Neural cell (in vitro differentiated cells): ENCODE data around the gene LPAR1. TPM values are rescaled to one million over a fixed set of nuclear protein-coding genes. Genes with fewer than 3 reads are reported as not detected.
"Not testable (repeated sequence)": the region's sequence is repeated elsewhere in the genome, so short reads cannot be mapped to it uniquely, and the experiment has no call there.

Source experiments
- H2AFZ ChIP-seq: fragments of 200-600, 300-800 bp; sonication (generic), shearing (Covaris generic); 2 replicates; pipeline ENCODE4 v1.6.0; 2014; ENCODE audit warnings: low read depth, mild to moderate bottlenecking, antibody characterized with exemption, low read length, moderate library complexity
- H3F3A ChIP-seq: fragments of 200-600 bp; shearing (Covaris generic); 2 replicates; pipeline ENCODE4 v1.6.1; 2016; ENCODE audit warnings: mild to moderate bottlenecking, moderate library complexity, mixed read lengths, antibody characterized with exemption, low read length; ENCODE audit not compliant: insufficient read depth, poor library complexity, severe bottlenecking
- H3K27ac ChIP-seq: fragments of 200-600, 300-800 bp; sonication (generic), shearing (Covaris generic); 2 replicates; pipeline ENCODE4 v1.5.1; 2014; ENCODE audit warnings: mild to moderate bottlenecking, low read length, moderate library complexity
- H3K27me3 ChIP-seq: fragments of 300-800, 200-600 bp; sonication (generic), shearing (Covaris generic); 2 replicates; pipeline ENCODE4 v1.6.0; 2014; ENCODE audit warnings: mild to moderate bottlenecking, low read depth, low read length, moderate library complexity; ENCODE audit not compliant: insufficient read depth
- H3K36me3 ChIP-seq: fragments of 300-800, 200-600 bp; sonication (generic), shearing (Covaris generic); 2 replicates; pipeline ENCODE4 v1.5.1; 2014; ENCODE audit warnings: mild to moderate bottlenecking, antibody characterized with exemption, low read length, moderate library complexity; ENCODE audit not compliant: insufficient read depth
- H3K4me2 ChIP-seq: fragments of 300-800, 200-600 bp; sonication (generic), shearing (Covaris generic); 2 replicates; pipeline ENCODE4 v1.6.0; 2014; ENCODE audit warnings: mild to moderate bottlenecking, low read length
- H3K4me3 ChIP-seq: fragments of 300-800, 200-600 bp; sonication (generic), shearing (Covaris generic); 2 replicates; pipeline ENCODE4 v1.5.1; 2014; ENCODE audit warnings: mild to moderate bottlenecking, low read length, moderate library complexity
- H3K79me2 ChIP-seq: fragments of 200-600 bp; shearing (Covaris generic); replicated peaks from 2 replicates; pipeline ENCODE4 v1.6.0; 2014; ENCODE audit warnings: mild to moderate bottlenecking, low read length, moderate library complexity; ENCODE audit not compliant: insufficient read depth
- H3K9ac ChIP-seq: fragments of 300-800, 200-600 bp; sonication (generic), shearing (Covaris generic); 2 replicates; pipeline ENCODE4 v1.6.1; 2016; ENCODE audit warnings: mild to moderate bottlenecking, low read length, mixed read lengths
- H3K9me2 ChIP-seq: fragments of 200-600 bp; shearing (Covaris generic); 2 replicates; pipeline ENCODE4 v1.6.1; 2016; ENCODE audit warnings: mild to moderate bottlenecking, low read length, mixed read lengths; ENCODE audit not compliant: insufficient read depth
- H3K9me3 ChIP-seq: fragments of 200-600, 300-800 bp; sonication (generic), shearing (Covaris generic); 2 replicates; pipeline ENCODE4 v1.6.1; 2016; ENCODE audit warnings: mild to moderate bottlenecking, mixed run types, low read length, moderate library complexity, mixed read lengths
- H4K20me1 ChIP-seq: fragments of 200-600 bp; shearing (Covaris generic); 2 replicates; pipeline ENCODE4 v1.6.1; 2016; ENCODE audit warnings: mild to moderate bottlenecking, mixed run types; ENCODE audit not compliant: insufficient read depth
- CTCF ChIP-seq: fragments of 450-650 bp; IDR thresholded peaks from 2 replicates; pipeline ENCODE4 v1.5.1; 2014; ENCODE audit warnings: antibody characterized with exemption, mild to moderate bottlenecking, moderate library complexity; ENCODE audit not compliant: poor library complexity, severe bottlenecking
- EP300 ChIP-seq: fragments of 450-650 bp; conservative IDR thresholded peaks from 2 replicates; pipeline ENCODE4 v1.6.1; 2014; ENCODE audit warnings: antibody characterized with exemption, mild to moderate bottlenecking, moderate library complexity; ENCODE audit not compliant: poor library complexity, severe bottlenecking
- EZH2 ChIP-seq: fragments of 200-600, 300-800 bp; shearing (Covaris generic), sonication (generic); IDR thresholded peaks from 2 replicates; pipeline ENCODE4 v1.6.1; 2014; ENCODE audit warnings: antibody characterized with exemption, low read length, borderline replicate concordance, mild to moderate bottlenecking; ENCODE audit not compliant: insufficient read depth, poor library complexity, severe bottlenecking
- MXI1 ChIP-seq: fragments of 450-650 bp; conservative IDR thresholded peaks from 2 replicates; pipeline ENCODE4 v1.6.1; 2014; ENCODE audit warnings: antibody characterized with exemption, mild to moderate bottlenecking; ENCODE audit not compliant: poor library complexity, severe bottlenecking
- POLR2AphosphoS5 ChIP-seq: IDR thresholded peaks from 2 replicates; pipeline ENCODE4 v1.6.1; 2012
- RAD21 ChIP-seq: fragments of 450-650 bp; conservative IDR thresholded peaks from 2 replicates; pipeline ENCODE4 v1.6.1; 2014; ENCODE audit warnings: antibody characterized with exemption, mild to moderate bottlenecking, moderate library complexity
- REST ChIP-seq: IDR thresholded peaks from 2 replicates; pipeline ENCODE4 v1.6.1; 2012; ENCODE audit warnings: borderline replicate concordance
- SMC3 ChIP-seq: fragments of 450-650 bp; conservative IDR thresholded peaks from 2 replicates; pipeline ENCODE4 v1.6.1; 2014; ENCODE audit warnings: antibody characterized with exemption, mild to moderate bottlenecking, moderate library complexity; ENCODE audit not compliant: poor library complexity
- TAF1 ChIP-seq: IDR thresholded peaks from 2 replicates; pipeline ENCODE4 v1.6.1; 2012; ENCODE audit warnings: low read depth
- polyA plus RNA-seq: library from polyadenylated mRNA; depleted of rRNA; stranded (reverse); fragments of >200 nt; gene quantifications from 2 replicates; pipeline ENCODE4 v1.2.3, GENCODE V29; 2014

The LPAR1 gene
- polyA plus RNA-seq, 1 donor from 2014 or later, result 0.54 TPM

GRCh38 chr9:110871736-110872135 lies 166.5 kb downstream of the LPAR1 start:
- H3K4me3 ChIP-seq, result no peak overlapping the region
- no peak for TF ChIP-seq POLR2AphosphoS5
- no peak for TF ChIP-seq SMC3
- no peak for TF ChIP-seq MXI1
- TF ChIP-seq EP300, result no peak
- TF ChIP-seq EZH2, result no peak
- TF ChIP-seq TAF1, result no peak
- H3K9me3 ChIP-seq, result no peaks in the 10 kb centered on the region
- H4K20me1 ChIP-seq, result no peaks in the 10 kb centered on the region
- H3K9me2 ChIP-seq, result no peaks in the 10 kb centered on the region
- no peak overlapping the region for H3K9ac ChIP-seq
- H3K27me3 ChIP-seq, result no peaks in the 10 kb centered on the region
- no peak overlapping the region for H3K27ac ChIP-seq
- H3K79me2 ChIP-seq, result no peaks in the 10 kb centered on the region
- no peak overlapping the region for H2AFZ ChIP-seq
- H3F3A ChIP-seq, result no peaks in the 10 kb centered on the region
- no peaks in the 10 kb centered on the region for H3K36me3 ChIP-seq
- H3K4me2 ChIP-seq, result no peak overlapping the region

- no peaks in the 10 kb centered on the region for H3F3A ChIP-seq
- no peaks in the 10 kb centered on the region for H3K9me2 ChIP-seq
- no peaks in the 10 kb centered on the region for H3K36me3 ChIP-seq
- H3K9me3 ChIP-seq, result no peaks in the 10 kb centered on the region
- H3K4me2 ChIP-seq, result no peak overlapping the region
- H2AFZ ChIP-seq, result no peak overlapping the region
- H3K79me2 ChIP-seq, result no peaks in the 10 kb centered on the region
- no peak for TF ChIP-seq TAF1
- no peaks in the 10 kb centered on the region for H4K20me1 ChIP-seq
- H3K4me3 ChIP-seq, result no peak overlapping the region
- H3K27ac ChIP-seq, result no peak overlapping the region
- no peak overlapping the region for H3K9ac ChIP-seq
- no peaks in the 10 kb centered on the region for H3K27me3 ChIP-seq
Measured at GRCh38 chr9:110869931-110870330, 168.3 kb downstream of the LPAR1 start.

- no peak overlapping the region for H3K27ac ChIP-seq
- H3K4me3 ChIP-seq, result no peak overlapping the region
- H4K20me1 ChIP-seq, result no peaks in the 10 kb centered on the region
- H3F3A ChIP-seq, result no peaks in the 10 kb centered on the region
- no peaks in the 10 kb centered on the region for H3K9me2 ChIP-seq
- H3K9me3 ChIP-seq, result peaks cover 5% of the 10 kb centered on the region
- no peak overlapping the region for H2AFZ ChIP-seq
- H3K36me3 ChIP-seq, result no peaks in the 10 kb centered on the region
- no peak for TF ChIP-seq EZH2
- TF ChIP-seq CTCF, result no peak
- TF ChIP-seq TAF1, result no peak
- TF ChIP-seq POLR2AphosphoS5, result no peak
- no peak for TF ChIP-seq RAD21
- TF ChIP-seq SMC3, result no peak
- TF ChIP-seq EP300, result no peak
- TF ChIP-seq REST, result no peak
- TF ChIP-seq MXI1, result no peak
- no peaks in the 10 kb centered on the region for H3K79me2 ChIP-seq
- H3K27me3 ChIP-seq, result no peaks in the 10 kb centered on the region
- H3K9ac ChIP-seq, result no peak overlapping the region
- H3K4me2 ChIP-seq, result no peak overlapping the region
Measured at GRCh38 chr9:110864011-110864410, 174.3 kb downstream of the LPAR1 start.

GRCh38 chr9:110861370-110862110 lies 176.7 kb downstream of the LPAR1 start:
- not testable (repeated sequence) for H3K9me3 ChIP-seq, H2AFZ ChIP-seq, H3K4me3 ChIP-seq, H3K36me3 ChIP-seq, H3K27me3 ChIP-seq, H3K27ac ChIP-seq, H3K79me2 ChIP-seq, H3K9ac ChIP-seq, H3F3A ChIP-seq, H4K20me1 ChIP-seq, H3K9me2 ChIP-seq, H3K4me2 ChIP-seq
